T-cell (primary cell): ENCODE data around the gene PSD4. TPM values are rescaled to one million over a fixed set of nuclear protein-coding genes. Genes with fewer than 3 reads are reported as not detected.

ENCODE experiments used
- ATAC-seq, 4 experiments: fragments of 200-7000 bp in 3 of 4; fragments of 150-1000 bp in 1 of 4; cut with Tn5 transposase; replicated peaks in 1 of 4; 1 replicate in 3 of 4; 2 replicates in 1 of 4; pipeline ENCODE4 v1.10.0; 2021; ENCODE audit warnings: moderate library complexity in 3 of 4, mild to moderate bottlenecking in 2 of 4, moderate number of reproducible peaks in 1 of 4
- CTCF ChIA-PET, 2 donors: fragments of 300-600 bp; sonication (Branson Sonifier 250); formaldehyde crosslinking; loops; one replicate each; lab custom pipeline; 2022; ENCODE audit warnings: antibody characterized with exemption in 2 of 2; lab: Charles Lee
- POLR2A ChIA-PET, 2 donors: fragments of 300-600 bp; sonication (Branson Sonifier 250); formaldehyde crosslinking; loops; one replicate each; lab custom pipeline; 2022; ENCODE audit warnings: antibody characterized with exemption in 2 of 2; lab: Charles Lee
- DNase-seq, 35 experiments: peaks; one replicate each; pipeline versions ENCODE4 v3.0.0 to v3.0.0-alpha.2; 2013 to 2023
- H3K27ac ChIP-seq: one replicate; pipeline ENCODE4 v1.5.1; 2013; ENCODE audit warnings: low read length
- H3K27me3 ChIP-seq, 2 experiments: replicated peaks in 1 of 2; 1 replicate in 1 of 2; 2 replicates in 1 of 2; pipeline versions ENCODE4 v1.6.1 to v1.7.0; 2013; ENCODE audit warnings: low read length in 1 of 2, mixed read lengths in 1 of 2; ENCODE audit not compliant: control insufficient read depth in 2 of 2, insufficient read depth in 2 of 2; ENCODE audit errors: extremely low read depth in 1 of 2
- H3K36me3 ChIP-seq, 2 donors: 1 replicate in 1 of 2; 2 replicates in 1 of 2; pipeline versions ENCODE4 v1.6.1 to v1.7.0; 2013; ENCODE audit warnings: low read length in 1 of 2; ENCODE audit not compliant: control insufficient read depth in 2 of 2, insufficient read depth in 1 of 2; ENCODE audit errors: extremely low read depth in 1 of 2
- H3K4me1 ChIP-seq, 2 experiments: 1 replicate in 1 of 2; 2 replicates in 1 of 2; pipeline versions ENCODE4 v1.6.1 to v1.7.0; 2013; ENCODE audit warnings: low read length in 2 of 2, mixed read lengths in 1 of 2; ENCODE audit not compliant: insufficient read depth in 2 of 2, control insufficient read depth in 1 of 2; ENCODE audit errors: extremely low read depth in 1 of 2
- H3K4me3 ChIP-seq, 2 donors: 1 replicate in 1 of 2; 2 replicates in 1 of 2; pipeline versions ENCODE4 v1.5.1 to v1.7.0; 2013; ENCODE audit warnings: mild to moderate bottlenecking in 2 of 2, low read length in 1 of 2, moderate library complexity in 1 of 2; ENCODE audit not compliant: control insufficient read depth in 1 of 2; ENCODE audit errors: extremely low read depth in 1 of 2
- H3K9me3 ChIP-seq: 2 replicates; pipeline ENCODE4 v1.7.0; 2013
- H3K27ac Mint-ChIP-seq, 2 donors: one replicate each; pipeline ENCODE4 v1.8.0; 2020 to 2021; ENCODE audit warnings: mild to moderate bottlenecking in 2 of 2, mixed read lengths in 2 of 2
- H3K27me3 Mint-ChIP-seq, 2 donors: one replicate each; pipeline ENCODE4 v1.8.0; 2021 to 2022; ENCODE audit warnings: mixed read lengths in 2 of 2
- H3K36me3 Mint-ChIP-seq: one replicate; pipeline ENCODE4 v1.8.0; 2021; ENCODE audit warnings: mixed read lengths
- H3K4me1 Mint-ChIP-seq, 3 donors: one replicate each; pipeline ENCODE4 v1.8.0; 2020 to 2022; ENCODE audit warnings: mixed read lengths in 3 of 3, mild to moderate bottlenecking in 1 of 3
- H3K4me3 Mint-ChIP-seq, 3 donors: one replicate each; pipeline ENCODE4 v1.8.0; 2020 to 2022; ENCODE audit warnings: mild to moderate bottlenecking in 3 of 3, mixed read lengths in 3 of 3, moderate library complexity in 3 of 3
- H3K9me3 Mint-ChIP-seq, 3 donors: one replicate each; pipeline ENCODE4 v1.8.0; 2020 to 2022; ENCODE audit warnings: mixed read lengths in 3 of 3
- WGBS: methylation state at CpG from one replicate; pipeline ENCODE4 v1.1.5; 2013; ENCODE audit warnings: missing lambda C conversion rate; ENCODE audit not compliant: insufficient coverage; 5-methylcytosine and 5-hydroxymethylcytosine counted together
- total RNA-seq, 35 experiments: library from RNA in 6 of 35; stranded (reverse) in 6 of 35; fragments of 120-200 nt in 1 of 35; gene quantifications; one replicate each; pipeline versions ENCODE4 v1.2.1 to v1.2.4 and lab custom pipeline; 2013 to 2026

PSD4 gene
- total RNA-seq, 5 donors from 2014 or later (not counting 1 experiment from before 2014, with no cell fraction given) = 145 to 217 (median 150) TPM

GRCh38 chr2:113207021-113207420 lies 33.2 kb downstream of the PSD4 start:
- Mint-ChIP-seq H3K27ac (peak overlapping the region; percentile 39 to 57), H3K4me1 (peaks cover 18 to 35% (median 24%) of the 10 kb centered on the region in 3 donors), H3K4me3 (no peak overlapping the region), H3K9me3 (no peaks in the 10 kb centered on the region), H3K27me3 (peaks cover 0 to under 1% of the 10 kb centered on the region in 2 donors), H3K36me3 (peaks cover 5% of the 10 kb centered on the region)
- Histone ChIP-seq H3K9me3 (no peaks in the 10 kb centered on the region), H3K36me3 (peaks cover 0 to 10% of the 10 kb centered on the region in 2 donors), H3K4me1 (peaks cover 0 to 19% of the 10 kb centered on the region in 2 experiments), H3K27me3 (no peaks in the 10 kb centered on the region), H3K4me3 (no peak overlapping the region), H3K27ac (no peak overlapping the region)
- no peak for ATAC-seq
- DNase-seq = no peak
- ChIA-PET POLR2A (interaction anchor here in 1 of 2 donors (0.6 kb wide), 1 partner anchor 152 kb away, joined by 4 read pairs; no protein-coding TSS in a partner anchor), CTCF (interaction anchor here (1.0 to 4.3 kb wide), 2 partner anchors 69 to 164 kb away, joined by 5 to 58 read pairs; no protein-coding TSS in a partner anchor)
- WGBS = 60% methylated on average over 1 of the region's 2 CpGs

- WGBS = 90% methylated on average over 4 of the region's 5 CpGs
- POLR2A ChIA-PET = no interaction called here
Measured at GRCh38 chr2:113208396-113208795, 34.6 kb downstream of the PSD4 start.

GRCh38 chr2:113209011-113209645 lies 35.4 kb downstream of the PSD4 start:
- ChIA-PET CTCF (interaction anchor here in 1 of 2 donors (0.9 kb wide), 1 partner anchor 180 kb away, joined by 3 read pairs; no protein-coding TSS in a partner anchor), POLR2A (no interaction called here)
- peaks cover 0 to 15% of the 10 kb centered on the region in 2 experiments for H3K4me1 ChIP-seq
- no peaks in the 10 kb centered on the region for H3K36me3 Mint-ChIP-seq
- H3K27ac Mint-ChIP-seq = no peak overlapping the region
- H3K9me3 ChIP-seq = no peaks in the 10 kb centered on the region
- no peak overlapping the region for H3K27ac ChIP-seq
- no peak for DNase-seq
- no peak overlapping the region for H3K4me3 ChIP-seq
- WGBS = 69% methylated on average over 5 of the region's 8 CpGs
- H3K36me3 ChIP-seq = no peaks in the 10 kb centered on the region
- no peak overlapping the region for H3K4me3 Mint-ChIP-seq
- H3K4me1 Mint-ChIP-seq = peaks cover 14 to 21% (median 20%) of the 10 kb centered on the region in 3 donors
- no peaks in the 10 kb centered on the region for H3K9me3 Mint-ChIP-seq
- peaks cover 0 to 12% of the 10 kb centered on the region in 2 experiments for H3K27me3 ChIP-seq
- no peak for ATAC-seq
- H3K27me3 Mint-ChIP-seq = peaks cover 0 to 4% of the 10 kb centered on the region in 2 donors

More at GRCh38 chr2:113208396-113208795, 34.6 kb downstream of the PSD4 start:
- Histone ChIP-seq H3K36me3 (no peaks in the 10 kb centered on the region), H3K4me1 (peaks cover 0 to 19% of the 10 kb centered on the region in 2 experiments), H3K27ac (no peak overlapping the region), H3K27me3 (peaks cover 0 to 7% of the 10 kb centered on the region in 2 experiments), H3K4me3 (no peak overlapping the region), H3K9me3 (no peaks in the 10 kb centered on the region)
- no peaks in the 10 kb centered on the region for H3K9me3 Mint-ChIP-seq
- H3K4me3 Mint-ChIP-seq = no peak overlapping the region
- CTCF ChIA-PET = interaction anchor here in 1 of 2 donors (0.9 kb wide), 1 partner anchor 181 kb away, joined by 3 read pairs; no protein-coding TSS in a partner anchor
- peak overlapping the region; percentile 42 to 71 for H3K27ac Mint-ChIP-seq
- no peaks in the 10 kb centered on the region for H3K36me3 Mint-ChIP-seq
- peaks cover 0 to 2% of the 10 kb centered on the region in 2 donors for H3K27me3 Mint-ChIP-seq
- ATAC-seq = no peak
- peaks cover 18 to 28% (median 24%) of the 10 kb centered on the region in 3 donors for H3K4me1 Mint-ChIP-seq
- no peak for DNase-seq

- H3K27me3 ChIP-seq = peaks cover 0 to 12% of the 10 kb centered on the region in 2 experiments
- ChIA-PET POLR2A (no interaction called here), CTCF (no interaction called here)
- ATAC-seq (no peak), DNase-seq (no peak)
- Mint-ChIP-seq H3K9me3 (no peaks in the 10 kb centered on the region), H3K4me1 (peaks cover 9 to 15% (median 14%) of the 10 kb centered on the region in 3 donors), H3K27me3 (peaks cover 0 to 4% of the 10 kb centered on the region in 2 donors), H3K36me3 (no peaks in the 10 kb centered on the region), H3K4me3 (no peak overlapping the region), H3K27ac (no peak overlapping the region)
- 77% methylated on average over 8 of the region's 15 CpGs for WGBS
- H3K4me1 ChIP-seq = peaks cover 0 to 10% of the 10 kb centered on the region in 2 experiments
- H3K36me3 ChIP-seq = no peaks in the 10 kb centered on the region
- no peak overlapping the region for H3K27ac ChIP-seq
- no peak overlapping the region for H3K4me3 ChIP-seq
- H3K9me3 ChIP-seq = no peaks in the 10 kb centered on the region
Measured at GRCh38 chr2:113209646-113210171, 35.9 kb downstream of the PSD4 start.

- Histone ChIP-seq H3K4me1 (no peaks in the 10 kb centered on the region), H3K9me3 (no peaks in the 10 kb centered on the region), H3K27ac (no peak overlapping the region), H3K4me3 (no peak overlapping the region), H3K36me3 (no peaks in the 10 kb centered on the region), H3K27me3 (peaks cover 0 to 22% of the 10 kb centered on the region in 2 experiments)
- 80% methylated on average over 1 of the region's 13 CpGs for WGBS
- Mint-ChIP-seq H3K27me3 (peaks cover 0 to 4% of the 10 kb centered on the region in 2 donors), H3K36me3 (no peaks in the 10 kb centered on the region), H3K9me3 (no peaks in the 10 kb centered on the region), H3K4me1 (peaks cover 4 to 7% (median 6%) of the 10 kb centered on the region in 3 donors), H3K27ac (no peak overlapping the region), H3K4me3 (no peak overlapping the region)
- no peak for ATAC-seq
- CTCF ChIA-PET = interaction anchor here in 1 of 2 donors (1.1 kb wide), 1 partner anchor 12 kb away, joined by 3 read pairs; no protein-coding TSS in a partner anchor
- no peak for DNase-seq
- POLR2A ChIA-PET = no interaction called here
Measured at GRCh38 chr2:113211226-113212105, 37.7 kb downstream of the PSD4 start.
